HepG2 (cell line): ENCODE measurements around the gene ACSL3. TPM values are rescaled to one million over a fixed set of nuclear protein-coding genes. Genes with fewer than 3 reads are reported as not detected.

Experiments used
- CC2D1A ChIP-seq: sonication (generic); formaldehyde crosslinking; IDR thresholded peaks from 2 replicates; pipeline ENCODE4 v1.8.1; 2023; ENCODE audit warnings: mild to moderate bottlenecking, missing genetic modification reagents
- CREB1 ChIP-seq, 2 experiments: fragments of 450-650 bp in 1 of 2; IDR thresholded peaks; 2 replicates each; pipeline ENCODE4 v1.6.1; 2016 to 2017; ENCODE audit warnings: control low read depth in 1 of 2, mild to moderate bottlenecking in 1 of 2, missing compliant biosample characterization in 1 of 2, missing genetic modification characterization in 1 of 2
- ETV6 ChIP-seq: sonication (generic); formaldehyde crosslinking; conservative IDR thresholded peaks from 2 replicates; pipeline ENCODE4 v1.4.0; 2020; ENCODE audit warnings: missing genetic modification reagents
- FLYWCH1 ChIP-seq: sonication (generic); formaldehyde crosslinking; IDR thresholded peaks from 2 replicates; pipeline ENCODE4 v1.8.1; 2023; ENCODE audit warnings: mild to moderate bottlenecking, missing genetic modification reagents
- FOXA1 ChIP-seq, 2 experiments: fragments of 450-650 bp in 1 of 2; sonication (generic) in 1 of 2; formaldehyde crosslinking in 1 of 2; IDR thresholded peaks; 2 replicates each; pipeline versions ENCODE4 v1.4.0 to v1.6.1; 2016 to 2020; ENCODE audit warnings: missing genetic modification reagents in 1 of 2
- GABPA ChIP-seq, 2 experiments: IDR thresholded peaks; 2 replicates each; pipeline ENCODE4 v1.6.1; 2011 to 2016; ENCODE audit warnings: low read depth in 2 of 2, low read length in 1 of 2, missing biosample characterization in 1 of 2, missing genetic modification characterization in 1 of 2
- GFI1 ChIP-seq: sonication (generic); formaldehyde crosslinking; IDR thresholded peaks from 2 replicates; pipeline ENCODE4 v1.5.0; 2020; ENCODE audit warnings: missing genetic modification reagents, mild to moderate bottlenecking, borderline replicate concordance
- KAT8 ChIP-seq: IDR thresholded peaks from 2 replicates; pipeline ENCODE4 v1.6.1; 2016; ENCODE audit warnings: missing genetic modification reagents, missing compliant biosample characterization
- KMT2B ChIP-seq: IDR thresholded peaks from 2 replicates; pipeline ENCODE4 v1.6.1; 2016; ENCODE audit warnings: missing genetic modification reagents, missing compliant biosample characterization
- MAFF ChIP-seq: IDR thresholded peaks from 2 replicates; pipeline ENCODE4 v1.6.1; 2011; ENCODE audit warnings: low read depth, low read length, improper control_type of control experiment
- NR2C2 ChIP-seq: sonication (generic); formaldehyde crosslinking; IDR thresholded peaks from 2 replicates; pipeline ENCODE4 v1.4.0; 2020; ENCODE audit warnings: missing genetic modification reagents, mild to moderate bottlenecking, moderate library complexity, borderline replicate concordance
- SCMH1 ChIP-seq: sonication (generic); formaldehyde crosslinking; IDR thresholded peaks from 2 replicates; pipeline ENCODE4 v1.9.0; 2021; ENCODE audit warnings: missing genetic modification reagents, mild to moderate bottlenecking, borderline replicate concordance
- SMAD1 ChIP-seq: sonication (generic); formaldehyde crosslinking; IDR thresholded peaks from 2 replicates; pipeline ENCODE4 v1.4.0; 2020; ENCODE audit warnings: missing genetic modification reagents, low read depth, mild to moderate bottlenecking, borderline replicate concordance
- TARDBP ChIP-seq: sonication (generic); formaldehyde crosslinking; IDR thresholded peaks from 2 replicates; pipeline ENCODE4 v1.8.0; 2022; ENCODE audit warnings: mild to moderate bottlenecking, missing genetic modification reagents
- TCF12 ChIP-seq, 2 experiments: fragments of 450-650 bp in 1 of 2; sonication (generic) in 1 of 2; formaldehyde crosslinking in 1 of 2; IDR thresholded peaks; 2 replicates each; pipeline versions ENCODE4 v1.6.1 to v1.8.0; 2017 to 2022; ENCODE audit warnings: antibody characterized with exemption in 1 of 2, mild to moderate bottlenecking in 1 of 2, missing genetic modification reagents in 1 of 2, moderate library complexity in 1 of 2
- ZNF3 ChIP-seq: IDR thresholded peaks from 2 replicates; pipeline ENCODE4 v1.7.0; 2017; ENCODE audit warnings: inconsistent platforms
- ZNF33B ChIP-seq: sonication (generic); formaldehyde crosslinking; IDR thresholded peaks from 2 replicates; pipeline ENCODE4 v1.5.1; 2020; ENCODE audit warnings: mild to moderate bottlenecking, missing genetic modification reagents
- ZNF564 ChIP-seq: sonication (generic); formaldehyde crosslinking; IDR thresholded peaks from 2 replicates; pipeline ENCODE4 v1.8.1; 2023; ENCODE audit warnings: mild to moderate bottlenecking, missing genetic modification reagents
- polyA plus RNA-seq, 8 experiments: library from polyadenylated mRNA; depleted of rRNA in 3 of 8; stranded (reverse) in 7 of 8; unstranded in 1 of 8; fragments of >200 nt; fragmentation: Illumina TruSeq in 4 of 8; extraction: Trizol in 4 of 8; gene quantifications; 2 replicates each; pipeline versions ENCODE4 v1.2.1 to v1.2.3, GENCODE V29; 2011 to 2016; ENCODE audit warnings: low read depth in 4 of 8, missing spikeins in 1 of 8, mixed read lengths in 1 of 8; ENCODE audit not compliant: insufficient read depth in 1 of 8
- total RNA-seq, 5 experiments: library from RNA; depleted of rRNA; stranded (reverse); fragments of >200 nt; fragmentation: Illumina TruSeq; extraction: Trizol; gene quantifications; 2 replicates each; pipeline ENCODE4 v1.2.3, GENCODE V29; 2016; ENCODE audit warnings: low read depth in 1 of 5
- TF ChIP-seq, protein P1 (sequence below): IDR thresholded peaks from 2 replicates; pipeline ENCODE4 v1.6.1; 2016; ENCODE audit warnings: missing genetic modification reagents, missing compliant biosample characterization
- TF ChIP-seq, protein P2 (sequence below): sonication (generic); formaldehyde crosslinking; IDR thresholded peaks from 2 replicates; pipeline ENCODE4 v1.5.0; 2020; ENCODE audit warnings: mild to moderate bottlenecking, low read depth, missing genetic modification reagents, borderline replicate concordance
- TF ChIP-seq, protein P3 (sequence below): sonication (generic); formaldehyde crosslinking; IDR thresholded peaks from 2 replicates; pipeline ENCODE4 v1.8.1; 2023; ENCODE audit warnings: mild to moderate bottlenecking, missing genetic modification reagents
- TF ChIP-seq, protein P4 (sequence below): sonication (generic); formaldehyde crosslinking; IDR thresholded peaks from 2 replicates; pipeline ENCODE4 v1.4.0; 2020; ENCODE audit warnings: mild to moderate bottlenecking, missing genetic modification reagents
- TF ChIP-seq, protein P5 (sequence below): sonication (generic); formaldehyde crosslinking; IDR thresholded peaks from 2 replicates; pipeline ENCODE4 v1.8.0; 2022; ENCODE audit warnings: mild to moderate bottlenecking, missing genetic modification reagents, moderate library complexity
- TF ChIP-seq, protein P6 (sequence below): sonication (generic); formaldehyde crosslinking; IDR thresholded peaks from 2 replicates; pipeline ENCODE4 v1.8.0; 2022; ENCODE audit warnings: missing genetic modification reagents, mild to moderate bottlenecking, inconsistent platforms, borderline replicate concordance

ACSL3 gene
- total and polyA plus RNA-seq, 2 of the 13 experiments (the other 11 are each of a cell fraction or from before 2014, with no cell fraction given): 305 to 365 TPM

DNA sequence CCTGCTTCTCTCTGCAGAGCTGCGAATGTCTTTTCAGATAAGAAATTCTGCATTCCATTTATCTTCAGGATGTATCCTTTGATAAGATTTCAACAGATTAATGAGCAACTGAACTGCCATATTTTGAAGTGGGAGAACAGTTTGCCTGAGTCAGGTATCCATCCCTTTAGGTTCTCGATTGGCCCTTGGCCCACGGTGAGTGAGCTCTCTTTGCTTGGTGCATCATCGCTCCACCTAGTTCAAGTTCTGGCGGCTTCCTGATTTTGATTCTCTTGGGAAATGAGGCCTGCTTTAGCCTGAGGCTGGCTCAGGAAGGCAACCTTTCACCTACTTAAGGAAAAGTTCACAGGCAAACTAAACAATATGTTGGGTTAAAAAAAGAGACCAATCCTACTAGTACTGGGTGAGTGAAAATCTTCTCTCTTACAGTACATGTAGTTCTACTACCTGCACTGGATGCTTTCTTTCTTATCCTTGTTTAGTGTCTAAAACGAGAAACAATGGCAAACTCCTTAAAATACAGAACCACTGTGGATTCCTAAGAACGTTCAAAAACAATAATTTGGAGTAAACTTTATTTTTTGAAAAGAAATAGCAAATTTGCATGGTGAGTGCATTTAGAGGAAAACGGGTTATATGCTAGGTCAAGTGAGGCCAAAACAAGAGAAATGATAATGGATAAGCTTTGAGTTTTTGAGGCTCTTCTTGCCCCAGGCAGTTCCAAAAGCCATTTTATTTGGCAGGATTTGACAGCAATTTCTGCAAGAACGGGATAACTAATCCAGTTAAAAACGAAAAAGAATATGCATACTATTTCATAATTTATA, 837 bp upstream of the ACSL3 start (continued):
- TF ChIP-seq NR2C2 (CRISPR knock-in tag) (no peak), MAFF (0 out of 2 replicates have a peak, but pooled peaks have one; percentile 11), SCMH1 (no peak), ZNF3 (CRISPR knock-in tag) (no peak), ZNF33B (no peak), CREB1 (IDR thresholded peaks at IDR 0.05) (no peak), CREB1 (CRISPR knock-in tag; IDR thresholded peaks at IDR 0.05) (peak; percentile 12; the same call in 1 of the 2 replicates), ZNF564 (CRISPR knock-in tag) (no peak), SMAD1 (CRISPR knock-in tag) (no peak), FLYWCH1 (CRISPR knock-in tag) (no peak), KMT2B (CRISPR knock-in tag) (no peak; the same call in 1 of the 2 replicates), KAT8 (CRISPR knock-in tag) (no peak), FOXA1 (IDR thresholded peaks at IDR 0.05) (no peak), FOXA1 (CRISPR knock-in tag; IDR thresholded peaks at IDR 0.05) (no peak), TARDBP (CRISPR knock-in tag) (no peak), GFI1 (no peak), CC2D1A (CRISPR knock-in tag) (0 out of 2 replicates have a peak, but pooled peaks have one; percentile 36), TCF12 (IDR thresholded peaks at IDR 0.05) (no peak), TCF12 (CRISPR knock-in tag; IDR thresholded peaks at IDR 0.05) (no peak), ETV6 (0 out of 2 replicates have a peak, but pooled peaks have one; percentile 16), GABPA (IDR thresholded peaks at IDR 0.05; ENCODE audit: low read depth, low read length) (no peak), GABPA (CRISPR knock-in tag; IDR thresholded peaks at IDR 0.05; ENCODE audit: low read depth) (0 out of 2 replicates have a peak, but pooled peaks have one; percentile 12)
- TF ChIP-seq, protein P1, sequence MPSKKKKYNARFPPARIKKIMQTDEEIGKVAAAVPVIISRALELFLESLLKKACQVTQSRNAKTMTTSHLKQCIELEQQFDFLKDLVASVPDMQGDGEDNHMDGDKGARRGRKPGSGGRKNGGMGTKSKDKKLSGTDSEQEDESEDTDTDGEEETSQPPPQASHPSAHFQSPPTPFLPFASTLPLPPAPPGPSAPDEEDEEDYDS: no peak; the same call in 1 of the 2 replicates
- TF ChIP-seq, protein P2, sequence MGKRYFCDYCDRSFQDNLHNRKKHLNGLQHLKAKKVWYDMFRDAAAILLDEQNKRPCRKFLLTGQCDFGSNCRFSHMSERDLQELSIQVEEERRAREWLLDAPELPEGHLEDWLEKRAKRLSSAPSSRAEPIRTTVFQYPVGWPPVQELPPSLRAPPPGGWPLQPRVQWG (CRISPR knock-in tag): no peak
- TF ChIP-seq, protein P3, sequence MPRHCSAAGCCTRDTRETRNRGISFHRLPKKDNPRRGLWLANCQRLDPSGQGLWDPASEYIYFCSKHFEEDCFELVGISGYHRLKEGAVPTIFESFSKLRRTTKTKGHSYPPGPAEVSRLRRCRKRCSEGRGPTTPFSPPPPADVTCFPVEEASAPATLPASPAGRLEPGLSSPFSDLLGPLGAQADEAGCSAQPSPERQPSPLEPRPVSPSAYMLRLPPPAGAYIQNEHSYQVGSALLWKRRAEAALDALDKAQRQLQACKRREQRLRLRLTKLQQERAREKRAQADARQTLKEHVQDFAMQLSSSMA (CRISPR knock-in tag): no peak
- TF ChIP-seq, protein P4, sequence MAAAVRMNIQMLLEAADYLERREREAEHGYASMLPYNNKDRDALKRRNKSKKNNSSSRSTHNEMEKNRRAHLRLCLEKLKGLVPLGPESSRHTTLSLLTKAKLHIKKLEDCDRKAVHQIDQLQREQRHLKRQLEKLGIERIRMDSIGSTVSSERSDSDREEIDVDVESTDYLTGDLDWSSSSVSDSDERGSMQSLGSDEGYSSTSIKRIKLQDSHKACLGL (CRISPR knock-in tag): no peak
- TF ChIP-seq, protein P5, sequence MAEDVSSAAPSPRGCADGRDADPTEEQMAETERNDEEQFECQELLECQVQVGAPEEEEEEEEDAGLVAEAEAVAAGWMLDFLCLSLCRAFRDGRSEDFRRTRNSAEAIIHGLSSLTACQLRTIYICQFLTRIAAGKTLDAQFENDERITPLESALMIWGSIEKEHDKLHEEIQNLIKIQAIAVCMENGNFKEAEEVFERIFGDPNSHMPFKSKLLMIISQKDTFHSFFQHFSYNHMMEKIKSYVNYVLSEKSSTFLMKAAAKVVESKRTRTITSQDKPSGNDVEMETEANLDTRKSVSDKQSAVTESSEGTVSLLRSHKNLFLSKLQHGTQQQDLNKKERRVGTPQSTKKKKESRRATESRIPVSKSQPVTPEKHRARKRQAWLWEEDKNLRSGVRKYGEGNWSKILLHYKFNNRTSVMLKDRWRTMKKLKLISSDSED (CRISPR knock-in tag): no peak
- TF ChIP-seq, protein P6, sequence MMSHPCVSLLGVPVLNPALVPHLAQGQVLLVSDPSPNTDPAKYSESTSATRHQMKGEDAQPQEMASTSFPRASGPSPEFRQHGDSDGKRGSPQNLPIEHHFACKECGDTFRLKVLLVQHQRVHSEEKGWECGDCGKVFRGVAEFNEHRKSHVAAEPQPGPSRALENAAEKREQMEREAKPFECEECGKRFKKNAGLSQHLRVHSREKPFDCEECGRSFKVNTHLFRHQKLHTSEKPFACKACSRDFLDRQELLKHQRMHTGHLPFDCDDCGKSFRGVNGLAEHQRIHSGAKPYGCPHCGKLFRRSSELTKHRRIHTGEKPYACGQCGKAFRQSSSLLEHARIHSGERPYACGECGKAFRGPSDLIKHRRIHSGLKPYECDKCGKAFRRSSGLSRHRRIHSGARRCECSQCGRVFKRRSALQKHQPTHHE (CRISPR knock-in tag): no peak
